Mucosa of rectum (tissue), 2 donors: ENCODE data around the gene BEST3.

Experiments
- H3K27ac ChIP-seq, 2 donors: one replicate each; pipeline ENCODE4 v1.7.0; 2013; ENCODE audit warnings: inconsistent platforms in 2 of 2, low read depth in 2 of 2, low read length in 2 of 2
- H3K27me3 ChIP-seq, 2 donors: one replicate each; pipeline ENCODE4 v1.7.0; 2013; ENCODE audit warnings: low read length in 2 of 2; ENCODE audit not compliant: control insufficient read depth in 2 of 2, insufficient read depth in 2 of 2
- H3K36me3 ChIP-seq, 2 donors: one replicate each; pipeline ENCODE4 v1.7.0; 2013; ENCODE audit warnings: low read length in 2 of 2; ENCODE audit not compliant: control insufficient read depth in 2 of 2, insufficient read depth in 2 of 2
- H3K4me1 ChIP-seq, 2 donors: one replicate each; pipeline ENCODE4 v1.7.0; 2013; ENCODE audit warnings: low read length in 2 of 2, mild to moderate bottlenecking in 1 of 2; ENCODE audit not compliant: control insufficient read depth in 2 of 2, insufficient read depth in 2 of 2
- H3K4me3 ChIP-seq, 2 donors: one replicate each; pipeline ENCODE4 v1.7.0; 2013; ENCODE audit warnings: low read length in 2 of 2
- H3K9ac ChIP-seq, 2 donors: one replicate each; pipeline ENCODE4 v1.7.0; 2013; ENCODE audit warnings: low read length in 2 of 2, low read depth in 1 of 2, mild to moderate bottlenecking in 1 of 2
- H3K9me3 ChIP-seq, 2 donors: one replicate each; pipeline ENCODE4 v1.7.0; 2013; ENCODE audit warnings: low read length in 2 of 2; ENCODE audit not compliant: control insufficient read depth in 2 of 2
- donor health status: healthy.
- donor health status: Normal muscosa, but diverticular disease.

Gene BEST3

DNA sequence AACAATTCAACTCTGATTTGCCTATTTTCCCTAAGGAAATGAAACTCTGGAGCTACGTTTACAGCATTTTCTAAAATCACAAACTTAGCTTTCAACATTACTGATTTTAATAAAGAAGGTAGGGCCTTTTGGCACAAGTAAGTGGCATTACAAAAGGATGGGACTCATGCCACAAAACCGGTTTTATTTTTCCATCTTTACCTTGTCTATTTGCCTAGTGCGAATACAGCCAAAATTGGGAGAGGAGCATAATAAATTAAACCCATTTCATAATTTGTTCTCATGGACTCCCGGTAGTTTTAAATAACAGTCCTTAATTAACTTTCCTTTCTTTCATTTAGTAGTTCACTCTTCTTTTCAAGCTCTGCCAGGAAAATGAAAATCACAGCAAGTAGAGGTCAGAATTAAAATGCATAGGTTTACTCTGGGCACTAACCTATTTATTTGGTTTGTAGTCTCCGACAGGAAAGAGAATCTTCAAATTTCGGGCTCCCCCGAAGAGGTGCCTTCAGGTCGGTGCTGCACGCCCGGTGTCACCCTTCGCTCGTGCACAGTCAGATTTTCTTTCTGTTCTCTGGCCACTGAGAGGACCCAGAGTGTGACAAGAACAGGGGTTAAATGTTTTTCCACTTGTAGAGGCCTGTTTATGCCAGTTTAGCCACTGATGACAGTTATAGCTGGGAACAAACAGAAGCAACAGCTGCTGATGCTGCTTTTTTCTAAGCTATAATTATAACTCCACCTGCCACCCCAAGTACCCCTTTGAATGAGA lies at the start of gene BEST3:
Gene BEST3 (minus strand): TSS at position 535 of the 772 bp plus-strand sequence. CDS start 1,505 bp downstream, outside the sequence.
- Histone ChIP-seq H3K4me1 (no peaks in the 10 kb centered on the region), H3K4me3 (no peak within 1 kb of the TSS), H3K36me3 (no peaks in the 10 kb centered on the region), H3K27ac (no peak within 1 kb of the TSS), H3K9me3 (no peaks in the 10 kb centered on the region), H3K27me3 (no peaks in the 10 kb centered on the region), H3K9ac (no peak within 1 kb of the TSS)

DNA sequence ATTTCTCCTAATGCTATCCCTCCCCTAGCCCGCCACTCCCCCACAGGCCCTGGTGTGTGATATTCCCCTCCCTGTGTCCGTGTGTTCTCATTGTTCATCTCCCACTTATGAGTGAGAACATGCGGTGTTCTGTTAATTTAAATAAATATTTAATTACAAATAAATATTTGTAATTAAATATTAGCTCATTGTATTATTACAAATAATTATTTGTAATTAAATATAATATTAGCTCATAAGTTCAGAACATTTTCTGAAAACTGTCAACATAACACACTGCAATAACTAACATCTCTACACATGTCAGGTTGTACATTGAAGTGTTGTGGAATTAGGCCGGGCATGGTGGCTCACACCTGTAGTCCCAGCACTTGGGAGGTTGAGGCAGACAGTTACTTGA lies 45.0 kb upstream of the BEST3 start:
- no peaks in the 10 kb centered on the region for H3K36me3 ChIP-seq
- no peak overlapping the region for H3K27ac ChIP-seq
- peaks cover 7 to 9% of the 10 kb centered on the region in 2 donors for H3K4me1 ChIP-seq
- H3K27me3 ChIP-seq: no peaks in the 10 kb centered on the region
- no peak overlapping the region for H3K4me3 ChIP-seq
- H3K9me3 ChIP-seq: no peaks in the 10 kb centered on the region
- H3K9ac ChIP-seq: no peak overlapping the region

DNA sequence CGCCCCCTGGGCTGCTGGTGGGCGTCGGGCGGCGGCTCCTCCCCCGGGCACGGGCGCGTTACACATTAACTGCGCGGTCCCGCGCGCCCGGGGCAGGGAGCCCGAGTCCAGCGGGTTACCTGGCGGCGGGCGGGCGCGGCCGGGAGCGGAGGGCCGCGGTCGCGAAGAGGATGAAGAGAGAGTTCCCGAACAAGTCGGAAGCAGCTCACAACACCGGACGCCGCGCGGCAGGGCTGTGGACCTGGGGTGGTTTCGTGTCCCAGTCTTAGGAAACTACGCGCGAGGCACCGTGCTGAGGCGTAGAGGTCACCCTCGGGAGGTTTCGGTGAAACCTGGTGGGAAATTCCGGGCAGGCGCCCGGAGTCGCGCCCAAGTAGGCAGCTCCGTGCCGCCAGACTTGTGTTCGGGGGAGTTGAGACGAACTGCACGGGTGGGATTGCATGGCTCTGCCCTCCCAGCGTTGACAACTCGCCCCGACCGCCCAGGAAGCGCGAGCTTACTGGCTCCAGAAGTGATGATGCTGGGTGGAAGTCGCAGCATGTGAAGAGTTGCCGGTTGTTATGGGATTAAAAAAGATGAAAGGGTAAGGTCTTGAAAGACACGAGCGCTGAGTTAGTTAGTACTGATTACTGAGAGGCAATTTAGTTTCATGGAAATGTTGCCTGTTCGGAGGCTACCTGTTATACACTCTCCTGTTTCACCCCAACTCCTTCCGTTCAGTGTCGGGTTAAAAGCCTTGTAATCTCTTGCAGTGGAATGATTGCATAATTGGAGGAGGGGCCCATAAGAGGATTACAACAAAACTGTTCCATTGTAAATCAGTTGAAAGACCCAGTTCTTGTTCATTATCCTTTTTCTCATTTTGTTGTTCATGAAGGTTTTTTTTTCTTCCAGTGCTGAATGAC lies 40.4 kb upstream of the BEST3 start:
- Histone ChIP-seq H3K4me1 (peaks cover 10 to 12% of the 10 kb centered on the region in 2 donors), H3K27ac (peak overlapping the region; percentile 94 to 96), H3K9me3 (no peaks in the 10 kb centered on the region), H3K27me3 (no peaks in the 10 kb centered on the region), H3K4me3 (peak overlapping the region; percentile 78 to 88), H3K9ac (peak overlapping the region; percentile 88 to 90), H3K36me3 (no peaks in the 10 kb centered on the region)

DNA sequence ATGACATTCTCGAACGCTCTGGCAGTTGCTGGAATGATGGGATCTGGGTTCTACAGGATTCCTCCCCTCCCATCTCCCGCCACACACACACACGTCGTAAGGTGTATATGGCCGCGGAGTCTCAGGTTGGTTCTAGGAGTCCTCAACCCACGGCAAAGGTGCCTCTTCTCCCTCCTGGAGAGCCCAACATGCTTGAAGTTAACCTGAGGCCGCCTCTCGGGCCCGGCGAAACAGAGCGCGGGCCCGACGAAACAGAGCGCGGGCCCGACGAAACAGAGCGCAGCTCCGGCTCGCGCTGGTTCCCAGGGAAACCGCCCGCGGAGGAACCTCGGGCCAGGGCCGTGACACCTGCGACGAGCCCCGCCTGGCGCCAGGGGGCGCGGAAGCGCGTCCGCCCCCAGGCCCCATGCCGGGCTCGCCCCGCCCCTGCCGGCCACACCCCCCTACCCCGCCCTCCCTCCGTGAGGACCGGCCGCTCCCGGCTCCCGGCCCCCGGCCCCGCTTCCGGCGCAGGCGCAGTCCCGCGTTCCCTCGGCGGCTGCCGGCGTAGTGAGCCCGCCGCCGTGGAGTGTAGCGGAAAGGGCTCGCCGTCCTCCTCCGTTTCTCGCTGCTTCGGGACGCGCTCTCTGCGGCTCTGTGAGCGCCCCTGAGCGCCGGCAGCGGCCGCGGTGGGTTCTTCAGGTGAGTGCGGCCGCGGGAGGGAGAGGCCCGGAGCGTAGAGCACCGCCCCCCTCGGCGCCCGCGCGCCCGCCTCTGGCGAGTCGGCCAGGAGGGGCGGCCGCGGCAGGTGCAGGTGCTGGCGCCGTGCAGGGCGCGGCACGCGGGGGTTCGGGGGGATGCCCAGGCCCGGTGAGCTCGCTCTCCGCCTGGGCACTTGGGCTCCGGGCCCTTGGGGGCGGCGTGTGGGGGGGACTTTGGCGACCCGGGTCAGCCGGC lies 39.5 kb upstream of the BEST3 start, which contains the start of gene RAB3IP:
Gene RAB3IP (plus strand): TSS at position 510 of the 936 bp plus-strand sequence. CDS start 16,549 bp downstream, outside the sequence.
- Histone ChIP-seq H3K36me3 (no peaks in the 10 kb centered on the region), H3K27ac (peak within 1 kb of the TSS; percentile 94 to 96), H3K27me3 (no peaks in the 10 kb centered on the region), H3K9ac (peak within 1 kb of the TSS; percentile 88 to 90), H3K4me3 (peak within 1 kb of the TSS; percentile 78 to 88), H3K4me1 (peaks cover 10 to 12% of the 10 kb centered on the region in 2 donors), H3K9me3 (no peaks in the 10 kb centered on the region)

DNA sequence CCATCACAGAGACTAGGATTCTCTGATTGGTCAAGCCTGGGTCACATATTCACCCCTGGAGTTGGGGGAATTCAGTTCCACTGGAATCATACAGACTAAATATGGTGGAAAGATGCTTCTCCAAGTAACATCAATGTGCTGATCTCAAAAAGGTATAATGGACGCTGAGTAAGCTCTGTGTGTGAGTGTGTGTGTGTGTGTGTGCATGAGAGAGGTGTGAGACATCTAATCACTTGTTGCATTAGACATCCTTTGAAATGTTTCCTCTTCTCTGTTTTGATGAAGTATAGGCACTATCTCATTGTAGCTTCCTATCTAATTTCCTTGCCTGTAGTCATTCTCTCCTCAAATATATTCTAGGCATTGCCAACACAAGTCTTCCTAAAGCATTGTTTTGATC lies 34.5 kb upstream of the BEST3 start:
- Histone ChIP-seq H3K9ac (no peak overlapping the region), H3K4me3 (no peak overlapping the region), H3K4me1 (peaks cover 3 to 4% of the 10 kb centered on the region in 2 donors), H3K27me3 (no peaks in the 10 kb centered on the region), H3K36me3 (no peaks in the 10 kb centered on the region), H3K9me3 (no peaks in the 10 kb centered on the region), H3K27ac (no peak overlapping the region)

DNA sequence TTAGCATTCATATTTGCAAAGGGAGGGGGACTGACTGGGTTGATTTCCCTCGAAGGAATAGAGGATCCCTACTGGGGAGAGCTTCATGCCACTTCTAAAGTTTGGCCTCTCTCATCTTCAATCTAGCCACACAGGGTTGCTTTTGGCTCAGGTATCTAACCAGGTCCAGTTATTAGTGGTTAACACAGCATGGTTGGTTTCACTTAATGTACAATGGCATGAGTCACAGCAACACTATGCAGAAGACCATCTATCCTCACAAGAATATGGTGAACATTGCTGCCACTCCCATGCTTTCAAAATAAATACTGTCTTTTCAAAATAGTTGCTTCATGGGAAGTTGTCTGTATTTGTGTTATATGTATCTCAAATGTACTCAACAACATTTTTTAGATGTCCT lies 33.0 kb upstream of the BEST3 start:
- Histone ChIP-seq H3K4me1 (no peaks in the 10 kb centered on the region), H3K9me3 (no peaks in the 10 kb centered on the region), H3K27ac (no peak overlapping the region), H3K36me3 (no peaks in the 10 kb centered on the region), H3K27me3 (no peaks in the 10 kb centered on the region), H3K4me3 (no peak overlapping the region), H3K9ac (no peak overlapping the region)

DNA sequence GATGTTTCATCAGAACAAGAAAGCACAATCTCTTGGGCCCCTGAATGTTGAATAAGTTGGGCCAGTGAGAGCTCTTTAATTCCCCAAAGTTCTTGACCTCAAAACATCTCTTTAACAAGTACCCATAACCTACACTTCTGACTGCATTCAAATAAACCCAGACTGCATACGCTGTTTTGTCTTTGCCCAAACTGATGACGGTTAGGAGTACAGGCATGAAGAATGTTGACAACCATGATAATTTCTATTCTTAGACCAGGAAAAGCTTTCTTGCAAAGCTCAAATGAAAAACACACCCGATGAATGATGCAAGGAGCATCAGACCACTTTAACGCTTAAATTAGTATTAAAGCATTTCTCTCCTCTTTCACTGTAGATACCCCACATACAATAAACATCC lies 27.8 kb upstream of the BEST3 start:
- Histone ChIP-seq H3K27me3 (no peaks in the 10 kb centered on the region), H3K27ac (no peak overlapping the region), H3K36me3 (no peaks in the 10 kb centered on the region), H3K9ac (no peak overlapping the region), H3K4me1 (no peaks in the 10 kb centered on the region), H3K9me3 (no peaks in the 10 kb centered on the region), H3K4me3 (no peak overlapping the region)

DNA sequence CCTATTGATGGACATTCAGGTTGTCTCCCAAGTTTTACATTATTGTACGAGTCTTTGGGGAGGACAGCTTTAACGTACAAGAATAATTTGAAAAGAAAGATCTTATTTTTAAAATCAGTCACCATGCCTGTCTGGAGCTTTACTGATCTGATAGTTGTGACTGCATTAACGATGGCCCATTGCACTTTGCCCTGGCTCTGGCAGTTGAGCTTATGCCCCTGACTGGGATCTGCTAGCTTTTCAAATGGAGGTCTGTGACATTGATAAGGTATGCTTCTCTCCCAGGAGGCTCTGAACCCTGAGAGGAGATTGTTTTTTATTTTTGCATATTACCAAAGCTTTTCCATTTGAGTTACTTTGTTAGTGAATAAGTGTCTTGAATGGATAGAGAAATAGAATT lies 21.6 kb upstream of the BEST3 start:
- Histone ChIP-seq H3K4me3 (no peak overlapping the region), H3K9me3 (no peaks in the 10 kb centered on the region), H3K9ac (no peak overlapping the region), H3K36me3 (no peaks in the 10 kb centered on the region), H3K27ac (no peak overlapping the region), H3K27me3 (no peaks in the 10 kb centered on the region), H3K4me1 (peaks cover 6 to 9% of the 10 kb centered on the region in 2 donors)

DNA sequence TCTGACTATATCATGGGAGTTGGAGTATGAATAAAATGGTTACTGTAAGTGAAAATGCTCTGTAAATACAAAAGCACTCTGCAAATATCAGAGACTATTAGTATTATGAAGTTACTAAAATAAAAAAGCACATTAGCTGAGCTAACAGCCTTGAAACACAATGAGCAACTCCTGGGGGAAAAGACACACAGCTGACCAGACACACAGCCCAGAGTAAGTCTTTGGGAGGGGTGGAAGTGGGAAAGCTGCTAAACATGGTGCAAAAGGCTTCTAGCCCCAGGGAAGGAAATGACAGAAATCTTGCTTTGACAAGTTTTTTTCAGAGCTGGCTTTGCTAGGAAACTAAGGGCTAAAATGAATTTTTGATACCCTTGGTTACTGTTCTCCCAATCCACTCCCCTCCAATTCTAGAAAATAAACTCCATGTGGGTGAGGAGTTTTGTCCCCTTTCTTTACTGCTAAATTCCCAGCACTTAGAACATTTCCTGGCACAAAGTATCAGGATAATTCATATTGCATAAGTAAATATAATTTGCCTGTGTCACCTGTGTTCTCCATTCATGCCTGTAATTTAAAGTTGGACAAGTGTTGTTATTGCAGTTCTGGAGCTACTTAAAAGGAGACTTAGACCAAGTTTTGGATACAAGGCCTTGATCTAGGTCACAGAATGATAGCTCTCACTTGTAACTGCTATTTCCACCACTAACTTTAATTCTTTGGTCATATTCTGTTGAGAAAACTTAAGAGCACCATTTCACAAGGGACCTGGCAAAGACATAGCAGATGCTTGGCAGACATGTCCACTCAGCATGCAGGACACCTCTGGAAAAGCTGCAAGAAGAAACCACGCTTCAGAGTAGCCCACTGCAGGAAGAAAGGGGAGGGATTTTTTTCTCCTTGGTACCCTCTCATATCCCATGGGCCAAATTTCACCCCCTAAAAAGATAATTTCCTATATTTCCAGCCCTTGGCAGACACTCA lies 20.5 kb upstream of the BEST3 start:
- H3K9me3 ChIP-seq: no peaks in the 10 kb centered on the region
- no peak overlapping the region for H3K27ac ChIP-seq
- H3K4me3 ChIP-seq: no peak overlapping the region
- no peaks in the 10 kb centered on the region for H3K36me3 ChIP-seq
- no peak overlapping the region for H3K9ac ChIP-seq
- H3K27me3 ChIP-seq: no peaks in the 10 kb centered on the region
- peaks cover 6 to 9% of the 10 kb centered on the region in 2 donors for H3K4me1 ChIP-seq
